ENCODE results near the gene APOBEC4.

- no peak for TF ChIP-seq CTCF (IDR thresholded peaks at IDR 0.05 in 2 of 3, conservative IDR thresholded peaks at IDR 0.05 in 1 of 3; ENCODE audit: borderline replicate concordance in 1 of 3, insufficient read depth in 1 of 3, low read depth in 2 of 3, low read length in 2 of 3)
- TF ChIP-seq ZFX (IDR thresholded peaks at IDR 0.05) = no peak
- TF ChIP-seq JUND (IDR thresholded peaks at IDR 0.05) = no peak
- TF ChIP-seq RAD21 (IDR thresholded peaks at IDR 0.05; ENCODE audit: low read depth) = no peak
- TF ChIP-seq EZH2 (IDR thresholded peaks at IDR 0.05) = no peak
- no peak for TF ChIP-seq POLR2AphosphoS5 (IDR thresholded peaks at IDR 0.05; ENCODE audit: low read depth, low read length)
- no peak for TF ChIP-seq POLR2A (IDR thresholded peaks at IDR 0.05; ENCODE audit: borderline replicate concordance, extremely low read depth, insufficient read depth, insufficient read length)
Measured at GRCh38 chr1:183596500-183596899, 56.6 kb downstream of the APOBEC4 start.
